GM12872 (cell line): ENCODE data around the gene UBE2D2.

Experiments
- CTCF ChIP-seq: IDR thresholded peaks from 3 replicates; pipeline ENCODE4 v1.5.1; 2011; ENCODE audit warnings: low read depth, mild to moderate bottlenecking, low read length, moderate library complexity; ENCODE audit not compliant: insufficient read depth

UBE2D2 gene

GRCh38 chr5:139569270-139569955 lies 8.3 kb downstream of the UBE2D2 start:
- TF ChIP-seq CTCF: no peak

GRCh38 chr5:139571543-139571942 lies 10.4 kb downstream of the UBE2D2 start:
- no peak for TF ChIP-seq CTCF

GRCh38 chr5:139571966-139572365 lies 10.8 kb downstream of the UBE2D2 start:
- TF ChIP-seq CTCF: no peak

- TF ChIP-seq CTCF: peak; percentile 68; the same call in 2 of the 3 replicates
Measured at GRCh38 chr5:139574641-139575312, 13.6 kb downstream of the UBE2D2 start.

GRCh38 chr5:139575313-139575646 lies 14.1 kb downstream of the UBE2D2 start:
- no peak for TF ChIP-seq CTCF

- no peak for TF ChIP-seq CTCF
Measured at GRCh38 chr5:139575751-139576150, 14.6 kb downstream of the UBE2D2 start.

GRCh38 chr5:139577689-139578290 lies 16.7 kb downstream of the UBE2D2 start:
- TF ChIP-seq CTCF: no peak
